GM18909 (cell line): ENCODE measurements around the gene MYF6.
A peak's percentile ranks its signal among the peaks of the same experiment; 100 is the strongest.

Experiments
- ATAC-seq: cut with Tn5 transposase; IDR thresholded peaks from one replicate; pipeline ENCODE4 v1.9.1; 2021; ENCODE audit warnings: mild to moderate bottlenecking; ENCODE audit not compliant: unreplicated experiment, poor library complexity

The MYF6 gene

DNA sequence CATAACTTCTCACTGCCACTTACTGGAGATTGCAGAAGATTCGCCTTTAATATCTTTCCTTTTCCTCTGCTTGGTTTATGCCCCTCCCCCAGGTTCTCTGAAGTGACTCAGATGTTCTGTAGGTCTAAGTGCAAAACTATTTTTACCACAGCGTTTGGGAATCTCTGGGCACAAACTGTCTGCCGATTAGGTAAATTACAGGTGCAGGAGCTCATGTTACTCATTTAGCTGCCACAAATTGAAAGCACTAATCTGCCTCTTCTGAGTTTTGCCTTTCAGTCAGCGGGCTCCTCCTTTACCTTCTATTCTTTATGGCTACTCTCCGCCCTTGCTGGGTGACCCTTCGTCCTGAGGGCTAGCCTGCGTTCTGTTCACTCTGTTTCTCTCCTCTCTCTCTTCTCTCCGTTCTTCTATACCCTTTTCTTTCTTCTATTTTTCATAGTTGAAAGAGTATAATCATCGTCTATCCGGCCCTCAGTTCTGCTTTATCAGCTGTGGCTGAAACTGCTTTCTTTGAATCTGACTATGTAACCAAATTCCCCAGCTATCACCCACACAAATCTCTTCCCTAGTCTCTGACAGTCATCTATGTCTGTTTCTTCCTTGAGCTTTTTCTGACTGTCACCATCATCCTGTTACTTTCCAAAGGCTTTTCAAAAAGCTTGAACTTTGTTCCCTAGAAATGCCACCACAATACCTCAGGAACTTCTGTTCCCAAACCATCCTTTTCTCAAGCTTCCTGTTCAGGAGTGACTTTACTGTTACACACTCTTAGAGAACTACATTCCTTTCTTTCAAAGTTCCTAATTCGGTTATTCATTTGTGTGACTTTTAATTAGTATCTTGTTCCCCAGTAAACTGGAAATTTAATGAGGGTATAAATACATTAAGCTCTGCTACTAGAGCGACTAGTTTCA is 4.3 kb upstream of the MYF6 start:
- peak; percentile 79 for ATAC-seq

DNA sequence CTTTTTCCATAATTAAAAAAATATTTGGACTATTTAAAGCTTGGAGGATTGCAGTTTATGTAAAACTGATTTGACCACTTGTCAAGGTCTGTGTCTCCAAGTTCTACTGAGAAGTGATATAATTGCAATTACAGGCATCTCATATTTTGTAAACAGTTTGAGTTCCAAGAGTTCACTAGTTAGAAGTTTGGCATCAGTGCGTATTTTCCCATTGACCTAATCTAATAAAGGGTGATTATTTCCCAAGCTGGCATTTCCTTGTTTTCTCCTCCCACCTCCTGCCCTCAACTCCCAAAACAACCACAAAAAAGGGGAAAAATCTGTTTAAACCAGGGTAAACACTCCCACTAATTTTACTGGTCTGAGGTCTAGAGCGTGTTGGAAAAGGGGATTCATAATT is 3.0 kb upstream of the MYF6 start:
- no peak for ATAC-seq

DNA sequence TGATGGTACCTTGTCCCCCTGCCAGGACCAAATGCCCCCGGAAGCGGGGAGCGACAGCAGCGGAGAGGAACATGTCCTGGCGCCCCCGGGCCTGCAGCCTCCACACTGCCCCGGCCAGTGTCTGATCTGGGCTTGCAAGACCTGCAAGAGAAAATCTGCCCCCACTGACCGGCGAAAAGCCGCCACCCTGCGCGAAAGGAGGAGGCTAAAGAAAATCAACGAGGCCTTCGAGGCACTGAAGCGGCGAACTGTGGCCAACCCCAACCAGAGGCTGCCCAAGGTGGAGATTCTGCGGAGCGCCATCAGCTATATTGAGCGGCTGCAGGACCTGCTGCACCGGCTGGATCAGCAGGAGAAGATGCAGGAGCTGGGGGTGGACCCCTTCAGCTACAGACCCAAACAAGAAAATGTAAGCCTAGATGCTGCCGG is 410 bp downstream of the MYF6 start:
- ATAC-seq: peak; percentile 1

DNA sequence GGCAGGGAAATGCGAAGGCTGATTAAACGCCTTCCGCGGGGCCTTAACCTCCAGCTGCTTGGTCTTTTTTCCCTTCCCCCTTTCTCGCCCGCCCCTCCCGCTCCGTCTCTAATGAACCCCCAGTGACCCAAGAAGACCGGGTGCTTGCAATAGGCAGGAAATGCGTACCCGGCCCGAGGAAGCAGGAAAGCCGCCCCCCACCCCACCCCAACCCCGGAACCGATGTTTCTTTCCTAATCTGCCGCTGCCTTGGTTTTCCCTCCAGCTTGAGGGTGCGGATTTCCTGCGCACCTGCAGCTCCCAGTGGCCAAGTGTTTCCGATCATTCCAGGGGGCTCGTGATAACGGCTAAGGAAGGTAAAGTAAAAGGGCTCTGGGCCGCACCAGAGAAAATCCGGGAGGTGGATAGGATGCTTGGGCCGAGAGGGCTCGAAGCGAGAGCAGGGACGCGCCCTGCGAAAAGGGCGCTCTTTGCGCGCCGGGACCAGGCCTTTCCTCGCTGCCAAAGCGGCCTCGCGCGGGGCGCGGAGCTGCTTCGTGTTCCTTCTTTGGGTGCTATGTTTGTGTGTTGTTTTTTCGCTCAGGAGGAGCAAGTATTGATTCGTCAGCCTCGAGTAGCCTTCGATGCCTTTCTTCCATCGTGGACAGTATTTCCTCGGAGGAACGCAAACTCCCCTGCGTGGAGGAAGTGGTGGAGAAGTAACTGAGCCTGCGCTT is 983 bp downstream of the MYF6 start:
- peak; percentile 41 for ATAC-seq

DNA sequence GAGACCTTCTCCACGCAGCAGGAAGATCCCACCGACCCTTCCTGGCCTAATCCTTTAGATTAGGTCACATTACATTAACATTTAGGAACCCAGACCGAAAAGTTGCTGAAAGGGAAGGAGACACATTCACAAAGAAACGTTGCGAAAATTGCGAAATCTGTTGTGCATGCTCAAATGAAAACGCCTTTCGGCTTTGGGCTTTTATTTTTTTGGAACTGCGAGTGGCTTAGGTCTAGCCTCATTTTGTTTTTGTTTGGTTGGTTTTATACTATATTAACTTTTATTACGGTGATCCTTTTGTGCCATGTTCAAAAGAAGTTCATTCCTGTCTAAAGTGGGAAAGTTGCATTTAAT is 1.5 kb downstream of the MYF6 start:
- ATAC-seq: no peak

DNA sequence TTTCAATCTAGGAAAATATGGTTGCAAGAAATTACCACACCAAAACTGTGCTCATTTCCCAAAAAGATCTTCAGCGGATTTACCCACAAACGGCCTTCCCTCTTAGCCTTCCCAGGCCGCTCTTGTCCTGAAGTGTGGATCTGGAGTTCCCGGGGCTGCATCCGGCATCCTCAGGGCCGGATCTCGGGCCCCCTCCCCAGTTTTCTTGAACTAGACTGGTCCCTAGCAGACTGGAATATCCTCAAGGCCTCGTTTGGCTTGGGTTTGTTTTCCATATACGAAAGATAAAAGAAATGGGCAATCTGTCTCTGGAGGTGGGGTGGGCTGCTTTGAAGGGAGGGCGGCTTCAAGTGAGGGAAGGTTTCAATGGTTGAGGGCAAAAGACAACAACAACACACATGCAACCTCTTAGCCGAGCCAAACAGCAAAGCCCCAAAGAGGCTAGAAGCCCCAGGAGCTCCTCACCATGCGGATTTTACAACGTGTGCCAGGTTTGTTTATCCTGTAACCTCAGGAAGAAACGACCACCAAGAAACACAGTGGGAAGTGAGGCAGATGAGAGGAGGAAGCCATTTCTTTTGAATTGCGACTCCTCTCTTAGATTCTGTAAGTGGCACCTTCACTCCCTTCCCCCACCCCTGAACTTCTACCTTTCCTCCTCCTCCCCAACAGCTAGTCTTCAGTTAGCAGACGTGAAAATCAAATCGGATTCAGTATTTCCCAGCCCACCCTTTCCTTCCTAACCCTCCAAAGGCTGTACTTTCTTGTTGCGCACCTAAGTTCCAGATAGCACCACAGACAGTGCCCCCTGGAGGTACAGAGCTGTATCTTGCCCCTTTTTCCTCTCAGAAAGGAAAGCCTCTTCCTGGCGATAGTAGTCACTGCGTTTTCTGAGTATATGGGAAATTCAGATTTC is 2.6 kb downstream of the MYF6 start:
- ATAC-seq: peak; percentile 70

DNA sequence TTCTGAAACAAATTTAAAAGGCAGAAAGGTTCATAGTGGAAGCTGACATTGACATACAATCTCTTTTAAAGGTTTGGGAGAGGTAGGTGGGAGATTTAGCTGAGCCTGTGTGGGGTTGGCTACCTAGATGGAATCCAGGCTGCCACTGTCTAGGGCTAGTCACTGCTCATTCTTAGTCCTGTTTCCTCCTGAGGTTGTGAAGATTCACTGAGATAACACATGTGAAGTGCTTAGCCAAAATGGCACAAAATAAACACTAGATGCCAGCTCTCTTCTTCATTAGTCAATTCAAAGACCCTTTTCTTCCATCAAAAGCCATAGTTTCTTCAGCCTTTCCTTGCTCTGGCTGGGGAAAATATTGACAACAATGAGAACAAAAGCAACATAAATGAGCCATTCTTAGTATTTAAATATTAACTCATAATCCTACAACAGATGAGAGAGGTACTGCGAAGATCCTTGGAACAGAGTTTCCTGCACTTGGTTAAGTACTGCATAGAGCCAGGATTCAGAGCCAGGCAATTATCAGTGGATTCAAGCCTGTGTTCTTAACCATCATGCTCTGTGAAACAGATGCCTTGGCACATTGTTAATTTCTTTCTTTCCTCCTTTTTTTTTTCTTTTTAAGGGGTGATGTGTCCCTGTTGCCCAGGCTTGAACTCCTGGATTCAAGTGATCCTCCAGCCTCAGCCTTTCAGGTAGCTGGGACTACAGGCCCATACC is 3.5 kb downstream of the MYF6 start:
- peak; percentile 29 for ATAC-seq

DNA sequence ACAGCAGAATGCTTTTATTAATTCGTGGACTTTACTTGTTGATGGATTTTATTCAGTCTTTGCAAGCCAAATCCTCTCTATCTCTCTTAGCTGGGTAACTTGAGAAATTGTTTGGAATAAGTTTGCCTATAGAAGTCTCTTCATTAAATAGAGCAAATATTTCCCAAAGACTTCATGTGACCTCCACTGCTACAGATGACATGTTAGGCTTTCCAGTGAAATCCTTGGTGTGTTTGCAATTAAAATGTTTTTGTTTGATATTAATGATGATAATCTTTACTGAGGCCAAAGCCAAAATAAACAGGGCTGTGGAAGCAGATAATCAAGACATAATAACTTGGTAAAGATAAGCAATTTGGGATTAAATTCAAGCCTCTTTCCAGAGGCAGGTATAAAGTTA is 4.4 kb downstream of the MYF6 start:
- no peak for ATAC-seq

DNA sequence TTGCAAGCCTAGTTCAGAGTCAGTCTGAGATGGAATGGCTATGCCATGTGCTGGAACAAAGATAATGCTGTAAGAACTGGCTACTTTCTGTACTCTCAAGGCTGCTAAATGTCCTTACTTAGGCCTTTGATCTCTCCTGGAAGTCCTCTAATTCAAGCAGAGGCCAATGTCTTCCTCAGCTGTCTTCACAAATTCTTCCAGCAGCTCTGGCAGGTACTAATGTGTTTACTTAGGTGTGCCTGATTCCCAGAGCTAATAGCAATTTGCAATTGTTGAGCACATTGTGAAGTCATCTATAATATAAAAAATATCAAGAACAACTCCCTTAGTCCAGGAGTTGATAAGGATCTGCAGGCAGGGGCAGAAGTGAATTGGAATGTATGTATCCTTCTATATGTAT is 5.4 kb downstream of the MYF6 start:
- no peak for ATAC-seq

DNA sequence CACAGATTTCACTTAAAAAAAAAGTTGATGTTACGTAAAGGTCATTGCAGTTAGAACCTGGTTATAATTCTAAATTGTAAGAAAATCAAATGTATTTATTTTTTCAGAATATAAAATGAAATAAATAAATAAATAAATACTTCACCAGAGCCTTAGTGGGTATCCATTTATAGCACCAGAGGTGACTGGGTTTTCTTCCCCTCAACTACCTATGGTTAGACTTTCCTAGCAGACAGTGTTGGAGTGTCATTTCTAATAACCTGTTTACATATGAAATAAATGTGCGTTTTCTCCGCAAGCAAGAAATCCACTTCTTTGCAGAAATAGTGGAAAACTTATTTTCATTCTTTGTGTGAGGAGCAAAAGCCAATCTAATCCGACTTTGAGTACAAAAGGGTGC is 6.0 kb downstream of the MYF6 start:
- no peak for ATAC-seq

DNA sequence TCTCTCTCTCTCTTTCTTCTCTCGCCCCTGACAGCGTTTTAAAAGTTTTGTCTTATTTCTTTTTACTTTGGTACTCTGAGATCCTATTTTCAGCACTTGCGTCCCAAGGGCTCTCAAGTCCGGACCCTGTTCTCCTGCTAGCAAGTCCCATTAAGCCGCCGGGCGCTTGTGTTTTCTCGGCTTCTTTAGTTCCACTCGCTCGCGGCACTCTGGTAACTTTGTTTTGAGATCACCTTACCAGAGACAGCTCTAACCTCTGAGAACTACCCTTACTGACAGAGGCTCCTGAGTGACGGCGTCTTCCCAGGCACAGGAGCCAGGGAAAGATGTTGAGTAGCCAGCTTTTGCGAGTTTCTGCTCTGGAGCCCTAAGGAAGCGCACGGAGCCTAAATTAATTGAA is 6.6 kb downstream of the MYF6 start:
- no peak for ATAC-seq

DNA sequence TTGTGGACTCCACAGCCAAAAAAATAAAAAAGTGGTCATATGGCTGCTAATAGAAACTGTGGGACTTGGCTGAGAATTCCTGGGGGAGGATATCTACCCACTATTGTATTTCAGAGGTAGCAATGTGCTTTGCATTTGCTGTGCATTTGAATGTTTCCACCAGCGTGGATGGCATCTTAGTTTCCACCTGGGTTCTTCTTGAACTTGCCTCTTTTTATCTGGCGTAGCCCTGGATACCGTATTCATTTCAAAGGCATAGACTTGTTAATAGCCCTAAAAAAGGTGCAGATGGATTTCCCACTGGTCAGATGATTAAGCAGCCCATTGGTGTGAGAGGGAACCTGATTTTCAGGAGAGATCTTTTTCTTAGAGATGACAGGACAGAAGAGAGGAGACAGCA is 7.4 kb downstream of the MYF6 start:
- no peak for ATAC-seq

DNA sequence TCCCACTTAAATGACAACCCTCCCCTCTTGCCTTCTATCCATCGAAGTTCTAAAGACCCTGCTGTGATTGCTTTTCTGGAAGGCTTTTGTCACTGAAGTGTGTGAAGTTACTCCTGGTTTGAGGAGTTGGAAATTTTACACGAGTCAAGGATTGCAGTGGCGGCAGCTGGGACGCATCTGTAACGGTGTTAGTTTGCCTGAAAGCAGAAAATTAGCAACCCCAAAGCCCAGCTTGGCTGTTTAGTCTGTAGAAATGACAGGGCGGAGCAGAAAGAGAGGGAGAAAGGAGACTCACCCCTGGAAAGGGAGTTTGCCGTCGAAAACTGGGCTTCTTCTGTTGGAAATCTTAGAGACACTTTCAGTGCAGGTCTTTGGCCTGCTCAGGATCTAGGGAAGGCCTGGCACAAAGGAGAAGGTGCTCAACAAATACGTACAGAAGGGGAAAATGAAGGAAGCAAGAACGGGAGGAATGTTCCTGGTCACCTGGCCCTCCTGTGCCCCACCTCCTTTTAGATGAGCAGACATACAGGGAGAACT is 8.3 kb downstream of the MYF6 start:
- ATAC-seq: no peak

DNA sequence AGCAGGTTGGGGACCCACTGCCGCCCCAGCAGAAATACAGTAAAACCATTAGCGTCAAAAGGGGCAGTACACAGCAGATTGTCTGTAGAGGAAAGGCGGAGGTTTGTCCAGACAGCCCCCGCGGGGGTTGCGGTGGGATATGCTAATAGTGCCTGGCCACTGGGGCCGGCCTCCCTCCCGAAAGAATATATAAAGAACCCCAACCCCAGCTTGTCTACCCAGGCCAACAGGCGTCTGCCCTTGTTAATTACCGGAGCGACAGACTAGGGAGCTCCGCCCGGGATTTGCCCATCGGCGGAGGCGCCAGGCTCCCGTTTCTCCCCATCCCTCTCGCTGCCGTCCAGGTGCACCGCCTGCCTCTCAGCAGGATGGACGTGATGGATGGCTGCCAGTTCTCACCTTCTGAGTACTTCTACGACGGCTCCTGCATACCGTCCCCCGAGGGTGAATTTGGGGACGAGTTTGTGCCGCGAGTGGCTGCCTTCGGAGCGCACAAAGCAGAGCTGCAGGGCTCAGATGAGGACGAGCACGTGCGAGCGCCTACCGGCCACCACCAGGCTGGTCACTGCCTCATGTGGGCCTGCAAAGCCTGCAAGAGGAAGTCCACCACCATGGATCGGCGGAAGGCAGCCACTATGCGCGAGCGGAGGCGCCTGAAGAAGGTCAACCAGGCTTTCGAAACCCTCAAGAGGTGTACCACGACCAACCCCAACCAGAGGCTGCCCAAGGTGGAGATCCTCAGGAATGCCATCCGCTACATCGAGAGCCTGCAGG is 9.4 kb downstream of the MYF6 start, which contains the start of gene MYF5:
TSS of gene MYF5 (plus strand) at position 217 of the 774 bp plus-strand sequence. CDS start at position 369, 152 bp downstream.
- ATAC-seq: no peak

DNA sequence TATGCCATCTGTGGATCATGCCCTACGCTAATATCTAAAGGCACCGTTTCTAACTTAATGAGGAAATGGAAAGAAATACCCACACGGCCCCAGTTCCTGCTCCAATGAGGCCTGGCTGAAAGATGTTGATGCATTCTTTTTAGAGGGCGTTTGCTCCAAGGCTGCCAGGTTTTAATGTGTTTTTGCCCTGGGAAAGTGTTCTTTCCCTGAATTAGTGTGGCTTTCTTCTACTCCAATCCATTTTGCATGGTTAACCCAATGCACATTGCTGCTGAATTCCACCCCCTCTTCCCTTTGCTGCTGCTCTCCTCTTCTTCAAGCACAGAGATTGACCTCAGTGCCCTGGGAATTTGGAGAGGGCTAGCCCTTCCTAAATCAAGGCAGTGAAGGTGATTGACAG is 10.4 kb downstream of the MYF6 start:
- ATAC-seq: no peak

DNA sequence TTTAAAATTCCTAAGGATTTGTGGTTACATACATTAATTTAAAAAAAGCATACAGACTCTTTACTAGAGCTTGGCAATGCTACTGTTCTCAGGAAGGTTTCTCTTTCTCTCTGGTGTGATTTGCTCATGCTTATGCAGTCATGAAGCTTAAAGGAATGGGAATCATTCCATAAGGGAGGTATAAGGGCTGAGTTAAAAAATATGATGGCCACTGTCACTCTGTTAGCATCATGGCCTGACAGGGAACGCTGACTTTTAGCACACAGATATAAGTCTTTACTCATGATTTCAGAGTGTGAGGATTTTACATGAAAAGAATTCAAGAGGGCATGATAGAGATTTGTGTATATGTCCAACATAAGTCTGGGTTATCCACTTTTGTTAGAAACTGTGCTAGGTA is 13.1 kb downstream of the MYF6 start:
- no peak for ATAC-seq

DNA sequence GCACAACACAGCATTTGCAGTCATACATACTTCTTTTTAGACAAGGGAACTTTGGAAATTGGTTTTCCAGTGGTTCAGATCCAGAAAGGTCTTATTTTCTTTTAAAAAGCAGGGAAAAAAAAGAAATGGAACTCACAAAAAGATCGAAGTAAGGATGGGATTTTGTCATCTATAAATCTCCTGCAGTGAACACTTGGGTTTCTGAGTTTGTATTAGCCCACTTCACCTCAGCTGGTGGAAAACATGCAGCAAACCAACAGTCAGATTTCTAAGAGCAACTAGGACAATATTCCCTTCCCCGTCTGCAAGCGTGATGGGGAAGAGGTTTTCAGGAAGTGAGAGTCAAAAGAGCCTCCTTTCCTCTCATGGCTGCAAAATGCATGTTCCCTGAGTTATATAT is 13.9 kb downstream of the MYF6 start:
- ATAC-seq: no peak

DNA sequence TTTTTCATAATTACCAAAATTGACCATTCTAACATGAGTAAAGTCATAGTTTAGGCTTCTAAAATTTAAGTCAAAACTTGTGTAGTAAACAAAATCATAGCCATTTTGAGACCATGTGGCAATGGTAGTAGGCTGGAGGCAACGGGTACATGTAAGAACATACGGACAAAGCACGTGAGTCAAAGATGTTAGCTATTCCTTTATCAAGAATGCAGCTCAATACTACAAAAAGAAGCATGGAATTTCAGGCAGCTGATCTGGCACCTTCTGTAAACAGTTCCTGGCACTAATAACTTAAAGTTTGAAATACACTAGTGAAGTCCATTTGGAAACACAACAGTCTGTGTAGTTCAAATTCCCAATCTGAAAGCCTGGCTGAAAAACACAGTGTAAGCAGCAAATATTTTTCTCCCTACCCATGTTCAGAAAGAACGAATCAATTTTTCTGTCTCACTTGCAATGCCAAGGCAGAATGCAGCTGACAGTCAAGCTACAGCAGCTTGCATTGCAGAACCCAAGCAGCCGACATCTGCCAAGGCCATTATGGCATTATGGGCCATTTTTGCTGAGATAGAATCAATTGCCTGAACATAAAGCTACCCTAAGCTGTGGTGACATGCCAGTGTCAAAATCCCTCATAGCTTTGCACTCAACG is 38.5 kb downstream of the MYF6 start:
- no peak for ATAC-seq
